GM21423 (cell line): ENCODE results near the gene LPA.
"Not testable (repeated sequence)": the region's sequence is repeated elsewhere in the genome, so short reads cannot be mapped to it uniquely, and the experiment has no call there.

Experiments
- ATAC-seq: cut with Tn5 transposase; IDR thresholded peaks from one replicate; pipeline ENCODE4 v1.9.1; 2021; ENCODE audit warnings: mild to moderate bottlenecking, moderate library complexity; ENCODE audit not compliant: unreplicated experiment

Gene LPA

GRCh38 chr6:160664198-160664597 lies at the start of gene LPA:
Gene LPA (minus strand): TSS chr6:160664275. CDS start chr6:160664214, 61 bp downstream.
- ATAC-seq: not testable (repeated sequence)

GRCh38 chr6:160708993-160709392 lies 44.9 kb upstream of the LPA start:
- ATAC-seq: not testable (repeated sequence)

- not testable (repeated sequence) for ATAC-seq
These were observed 40.6 kb upstream of the LPA start for GRCh38 chr6:160704688-160705087.

- not testable (repeated sequence) for ATAC-seq
These were observed 38.0 kb upstream of the LPA start, which contains the start of gene PLG for GRCh38 chr6:160701918-160702680. Gene PLG (plus strand): TSS chr6:160702244. CDS start chr6:160702305, 61 bp downstream.

GRCh38 chr6:160697826-160698225 lies 33.8 kb upstream of the LPA start:
- ATAC-seq: no peak

- ATAC-seq: not testable (repeated sequence)
These were observed 32.8 kb upstream of the LPA start for GRCh38 chr6:160696884-160697283.

GRCh38 chr6:160695622-160696021 lies 31.5 kb upstream of the LPA start:
- ATAC-seq: not testable (repeated sequence)

GRCh38 chr6:160695025-160695424 lies 30.9 kb upstream of the LPA start:
- not testable (repeated sequence) for ATAC-seq

GRCh38 chr6:160692369-160692959 lies 28.4 kb upstream of the LPA start:
- no peak for ATAC-seq

- ATAC-seq: no peak
These were observed 27.5 kb upstream of the LPA start for GRCh38 chr6:160691617-160692016.

- no peak for ATAC-seq
These were observed 26.4 kb upstream of the LPA start for GRCh38 chr6:160690458-160690857.

- ATAC-seq: no peak
These were observed 21.8 kb upstream of the LPA start for GRCh38 chr6:160685762-160686450.

- not testable (repeated sequence) for ATAC-seq
These were observed 21.2 kb upstream of the LPA start for GRCh38 chr6:160685101-160685761.

- no peak for ATAC-seq
These were observed 15.3 kb upstream of the LPA start for GRCh38 chr6:160679402-160679769.

- ATAC-seq: no peak
These were observed 14.8 kb upstream of the LPA start for GRCh38 chr6:160678744-160679401.

- ATAC-seq: no peak
These were observed 14.2 kb upstream of the LPA start for GRCh38 chr6:160678230-160678629.

- not testable (repeated sequence) for ATAC-seq
These were observed 12.3 kb upstream of the LPA start for GRCh38 chr6:160676418-160676817.

- no peak for ATAC-seq
These were observed 4.5 kb upstream of the LPA start for GRCh38 chr6:160668589-160668988.

GRCh38 chr6:160667639-160668481 lies 3.8 kb upstream of the LPA start:
- peak; percentile 85 for ATAC-seq

GRCh38 chr6:160662842-160663241 lies 1.2 kb downstream of the LPA start:
- no peak for ATAC-seq
